ENCODE data around the gene BEND7. TPM values are rescaled to one million over a fixed set of nuclear protein-coding genes. Genes with fewer than 3 reads are reported as not detected.

BEND7 gene
- total and polyA plus RNA-seq, 9 of the 15 experiments (the other 6 are each of a cell fraction or from before 2014, with no cell fraction given), result 1.3 to 11.4 (median 5.2) TPM

- H3K4me3 ChIP-seq, result no peak overlapping the region
- no TSS peak for BruUV-seq (replicated peaks)
- 61% methylated on average over 19 of the region's 19 CpGs for WGBS (ENCODE audit: insufficient coverage, low coverage, missing lambda C conversion rate)
- intact Hi-C loops (cut with micrococcal nuclease) (no loop called here), in situ Hi-C loops (cut with MboI) (no loop called here)
- no peak overlapping the region for H3K27ac ChIP-seq (ENCODE audit: extremely low read depth, low read depth, low read length)
- no peak overlapping the region for H3K4me2 ChIP-seq (ENCODE audit: insufficient read depth, low read length)
- no peak for FAIRE-seq
- peaks cover 0 to 23% of the 10 kb centered on the region in 2 experiments; a peak in 1 of 5 replicates for H3K27me3 ChIP-seq (ENCODE audit: control insufficient read depth in 2 of 2, insufficient read depth in 2 of 2, low read length in 2 of 2)
- no peaks in the 10 kb centered on the region for H3K79me2 ChIP-seq (ENCODE audit: control insufficient read depth, insufficient read depth, low read length)
- ATAC-seq, result no peak
- peaks cover 5% of the 10 kb centered on the region for H3K9me3 ChIP-seq (replicated peaks; ENCODE audit: control insufficient read depth, insufficient read depth, low read depth, low read length)
- CTCF ChIA-PET (ENCODE audit: low intra/inter-chr PET ratio), result no interaction called here
- no peaks in the 10 kb centered on the region for H3K4me1 ChIP-seq (replicated peaks in 1 of 2; ENCODE audit: control insufficient read depth in 2 of 2, insufficient read depth in 2 of 2, low read length in 2 of 2)
- no peaks in the 10 kb centered on the region for H4K20me1 ChIP-seq (replicated peaks; ENCODE audit: control insufficient read depth, insufficient read depth, low read length)
- TF ChIP-seq ZNF175 (CRISPR knock-in tag; IDR thresholded peaks at IDR 0.05; ENCODE audit: low read depth), result no peak
- TF ChIP-seq OTX1 (CRISPR knock-in tag; IDR thresholded peaks at IDR 0.05), result no peak
- no peak for TF ChIP-seq CBX2 (IDR thresholded peaks at IDR 0.05; ENCODE audit: insufficient read depth, low read length, poor library complexity, severe bottlenecking)
- TF ChIP-seq ZNF174 (CRISPR knock-in tag; IDR thresholded peaks at IDR 0.05), result no peak
- TF ChIP-seq HNRNPL (IDR thresholded peaks at IDR 0.05; ENCODE audit: low read depth, low read length), result no peak
- TF ChIP-seq KDM2B (CRISPR knock-in tag; IDR thresholded peaks at IDR 0.05), result no peak
- TF ChIP-seq HNRNPH1 (optimal IDR thresholded peaks at IDR 0.05; ENCODE audit: low read depth, low read length), result no peak
- TF ChIP-seq RFX5 (IDR thresholded peaks at IDR 0.05; ENCODE audit: low read depth, low read length), result no peak
- POLR2A ChIA-PET, result no interaction called here
- no peaks in the 10 kb centered on the region for H3K36me3 ChIP-seq (ENCODE audit: control insufficient read depth, insufficient read depth, low read length)
- no peak overlapping the region for H3K9ac ChIP-seq (ENCODE audit: insufficient read depth in 1 of 2, low read depth in 2 of 2, low read length in 2 of 2)
- no peaks in the 10 kb centered on the region for H3K9me1 ChIP-seq (ENCODE audit: control insufficient read depth, insufficient read depth, low read length)
- DNase-seq (ENCODE audit: extremely low read depth in 1 of 4, low spot score in 3 of 4), result no peak
- no peak overlapping the region for H2AFZ ChIP-seq (ENCODE audit: low read depth, low read length)
Measured at GRCh38 chr10:13472359-13472758, 56.5 kb downstream of the BEND7 start.

Measured in K562 (cell line).